SKM-1 treated with dmso at 0.1 percent for 144 hours (cell line): ENCODE measurements around the gene EZR.

Source experiments
- DNase-seq: peaks from one replicate; lab custom pipeline; 2025; ENCODE audit not compliant: unreplicated experiment; lab: John Stamatoyannopoulos, UW

The EZR gene

GRCh38 chr6:158819213-158819976 is at the start of gene EZR:
Gene EZR, minus strand, starts transcription at chr6:158819368. Its CDS starts 1,275 bp downstream, at chr6:158818093.
- DNase-seq: peak; percentile 14

DNA sequence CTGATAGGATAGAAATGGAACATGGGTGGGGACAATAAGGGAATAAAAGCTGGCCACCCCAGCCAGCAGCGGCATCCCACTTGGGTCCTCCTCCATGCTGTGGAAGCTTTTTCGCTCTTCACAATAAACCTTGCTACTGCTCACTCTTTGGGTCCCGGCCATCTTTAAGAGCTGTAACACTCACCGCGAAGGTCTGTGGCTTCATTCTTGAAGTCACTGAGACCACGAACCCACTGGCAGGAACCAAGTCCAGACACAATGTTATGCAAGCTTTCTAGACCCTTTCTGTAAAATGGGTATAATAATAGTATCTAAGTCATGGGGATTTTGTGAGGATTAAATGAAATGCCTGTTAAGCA is 48.9 kb upstream of the EZR start:
- DNase-seq: no peak

DNA sequence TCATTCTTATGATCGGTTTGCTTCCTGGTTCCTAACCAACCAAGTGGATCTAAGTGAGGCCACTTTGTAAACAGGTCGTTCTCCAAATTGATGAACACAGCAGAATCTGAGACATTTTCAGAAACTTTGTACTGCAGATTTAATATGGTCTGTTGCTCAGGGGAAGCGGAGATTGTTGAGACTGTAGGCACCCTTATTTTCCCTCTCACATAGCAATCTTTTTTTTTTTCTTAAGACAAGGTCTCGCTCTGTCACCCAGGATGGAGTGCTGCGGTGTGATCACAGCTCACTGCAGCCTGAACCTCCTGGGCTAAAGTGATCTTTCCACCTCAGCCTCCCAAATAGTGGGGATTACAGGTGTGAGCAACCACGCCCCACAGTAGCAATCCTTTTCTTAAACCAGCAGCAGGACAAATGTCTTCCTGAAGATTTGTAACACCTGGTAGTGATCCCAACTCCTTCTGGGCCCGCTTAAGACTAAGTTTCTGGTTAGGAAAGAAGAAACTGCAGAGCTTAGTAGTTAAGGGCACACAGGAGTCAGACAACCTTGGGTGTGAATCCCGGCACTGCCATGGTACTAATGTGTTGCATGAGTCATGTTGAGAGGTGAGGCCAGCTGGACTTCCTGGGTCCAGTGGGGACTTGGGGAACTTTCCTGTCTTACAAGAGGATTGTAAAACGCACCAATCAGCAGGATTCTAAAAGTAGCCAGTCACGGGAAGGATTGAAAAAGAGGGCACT is 48.4 kb upstream of the EZR start:
- DNase-seq: no peak

- DNase-seq: no peak
These were observed 46.6 kb upstream of the EZR start for GRCh38 chr6:158865769-158866168.

- DNase-seq: no peak
These were observed 44.5 kb upstream of the EZR start for GRCh38 chr6:158863646-158864045.

- DNase-seq: no peak
These were observed 42.7 kb upstream of the EZR start for GRCh38 chr6:158861686-158862381.

- DNase-seq: no peak
These were observed 41.2 kb upstream of the EZR start for GRCh38 chr6:158860279-158860865.

GRCh38 chr6:158856261-158856660 is 37.1 kb upstream of the EZR start:
- no peak for DNase-seq

DNA sequence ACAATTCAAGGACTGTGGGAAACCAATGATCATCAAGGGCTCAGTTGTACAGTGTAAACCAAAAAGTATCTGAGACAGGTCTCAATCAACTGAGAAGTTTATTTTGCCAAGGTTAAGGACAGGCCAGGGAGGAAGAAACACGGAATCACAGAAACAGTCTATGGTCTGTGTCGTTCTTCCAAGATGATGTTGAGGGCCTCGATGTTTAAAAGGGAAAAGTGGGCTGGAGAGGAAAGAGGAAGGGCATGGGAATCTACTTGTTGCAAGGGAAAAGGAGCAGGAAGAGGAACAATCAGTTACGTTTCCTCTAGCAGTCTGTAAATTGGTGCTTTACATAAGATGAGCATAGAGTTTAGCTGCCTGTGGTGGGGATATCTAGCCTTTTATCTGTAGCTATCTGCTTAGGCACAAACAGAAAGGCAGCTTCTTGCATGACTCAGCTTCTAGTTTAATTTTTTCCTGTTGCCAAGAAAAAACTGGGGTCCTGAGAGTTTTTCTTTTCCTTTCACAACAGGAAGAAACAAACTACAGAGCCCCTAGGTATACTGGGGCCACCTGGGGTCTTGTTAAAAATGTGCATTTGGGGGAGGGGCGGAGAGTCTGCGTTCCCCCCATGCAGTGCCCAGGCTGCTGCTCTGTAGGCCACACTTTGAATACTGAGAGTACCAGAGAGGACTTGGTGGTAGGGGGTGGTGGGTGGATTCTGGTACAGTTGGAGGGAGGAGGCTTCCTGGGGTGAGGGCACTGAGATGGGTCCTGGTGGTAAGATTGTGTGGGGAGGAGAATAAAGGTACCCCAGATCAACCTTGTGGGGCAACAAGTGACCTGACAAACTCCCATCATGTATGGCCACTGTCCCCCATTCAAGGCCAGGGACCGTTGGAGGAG is 35.3 kb upstream of the EZR start:
- DNase-seq: peak; percentile 35

GRCh38 chr6:158853880-158854213 is 34.7 kb upstream of the EZR start:
- DNase-seq: no peak

- DNase-seq: peak; percentile 42
These were observed 34.1 kb upstream of the EZR start for GRCh38 chr6:158853072-158853879.

DNA sequence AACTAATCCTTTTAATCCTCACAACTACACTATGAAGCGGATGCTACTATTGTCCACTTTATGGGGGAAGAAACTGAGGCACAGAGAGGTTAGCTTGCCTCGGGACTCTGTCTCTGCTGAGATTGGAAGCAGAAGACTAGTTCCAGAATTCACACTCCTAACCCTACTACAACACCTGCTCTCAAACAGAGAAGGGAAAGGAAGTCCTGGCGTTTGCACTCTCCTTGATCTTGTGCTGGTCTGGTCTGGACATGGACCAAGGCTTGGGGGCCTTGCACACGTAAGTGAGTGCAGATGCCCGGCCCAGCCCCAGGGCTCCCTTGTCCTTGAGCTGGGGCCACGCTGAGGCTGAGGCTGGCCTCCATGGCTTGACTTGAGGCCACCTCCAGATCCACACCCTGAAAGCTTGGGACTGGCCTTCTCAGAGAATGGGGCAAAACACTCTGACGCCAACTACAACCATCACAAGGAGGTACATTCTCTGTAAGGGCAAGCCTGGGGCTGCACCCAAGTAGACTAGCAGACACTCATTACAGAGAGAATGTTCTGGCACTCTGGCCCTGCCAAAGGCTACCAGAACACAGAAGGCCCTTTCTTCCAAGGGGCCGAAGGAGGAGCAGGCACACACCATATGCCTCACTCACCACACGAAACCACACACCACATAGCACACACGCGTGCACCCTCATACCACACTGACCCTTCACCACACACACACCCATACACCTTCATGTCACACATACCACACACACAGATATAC is 33.3 kb upstream of the EZR start:
- no peak for DNase-seq

DNA sequence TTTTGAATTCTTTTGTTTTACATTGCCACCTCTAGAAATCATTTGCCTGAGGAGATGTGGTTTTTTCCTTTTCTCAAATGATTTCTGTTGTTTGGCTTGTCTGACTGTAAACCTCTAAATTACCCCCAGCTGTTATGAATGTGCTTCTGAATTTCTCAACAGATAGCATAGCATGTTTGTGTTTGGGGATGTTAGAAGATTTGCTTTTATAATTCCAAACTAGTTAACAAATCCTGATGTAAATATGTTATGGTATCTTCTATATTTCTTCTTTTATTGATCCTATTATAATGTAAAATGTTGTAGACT is 31.6 kb upstream of the EZR start:
- no peak for DNase-seq

GRCh38 chr6:158849899-158850806 is 31.0 kb upstream of the EZR start:
- DNase-seq: no peak

DNA sequence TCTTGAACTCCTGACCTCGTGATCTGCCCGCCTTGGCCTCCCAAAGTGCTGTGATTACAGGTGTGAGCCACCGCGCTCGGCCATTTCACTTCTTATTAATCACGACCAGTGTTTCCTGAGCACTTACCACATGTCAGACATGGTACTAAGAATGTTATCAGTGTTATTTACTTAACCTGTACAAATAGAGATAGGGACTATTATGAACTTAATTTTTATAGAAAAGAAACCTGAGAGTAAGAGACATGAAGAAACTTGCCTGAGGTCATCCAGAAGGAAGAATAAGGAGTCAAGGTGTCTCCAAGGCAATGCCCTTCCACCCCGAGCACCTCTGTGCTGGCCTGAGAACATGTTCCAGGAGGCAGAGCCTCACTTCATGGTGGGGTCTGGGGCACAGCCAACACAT is 29.3 kb upstream of the EZR start:
- DNase-seq: no peak

- no peak for DNase-seq
These were observed 28.6 kb upstream of the EZR start for GRCh38 chr6:158847786-158848185.

- DNase-seq: no peak
These were observed 27.9 kb upstream of the EZR start for GRCh38 chr6:158847012-158847529.
